ENCODE measurements around the gene SLC39A11. TPM values are rescaled to one million over a fixed set of nuclear protein-coding genes. Genes with fewer than 3 reads are reported as not detected.

SLC39A11 gene
- total RNA-seq, 1 donor from 2014 or later = 34.8 TPM

DNA sequence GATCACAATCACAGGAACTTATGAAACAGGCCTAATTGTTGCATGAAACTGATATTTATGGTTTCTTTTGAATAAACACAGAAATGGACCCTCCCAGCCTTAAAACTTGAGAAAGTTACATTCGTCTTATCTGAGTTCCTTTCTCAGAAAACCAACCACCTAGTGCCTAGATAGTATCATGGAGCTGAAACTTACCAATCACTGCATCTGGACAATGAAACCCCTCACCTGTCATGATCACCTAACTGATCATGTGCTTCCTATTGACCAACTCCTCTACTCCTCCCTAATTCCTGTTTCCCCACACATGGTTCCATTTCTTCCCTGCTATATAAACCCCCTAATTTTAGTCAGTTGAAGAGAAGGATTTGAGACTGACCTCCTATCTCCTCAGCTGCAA is 216.1 kb downstream of the SLC39A11 start:
- DNase-seq (no peak), ATAC-seq (ENCODE audit: low read depth) (no peak)
- Mint-ChIP-seq H3K4me3 (no peak overlapping the region), H3K27ac (no peak overlapping the region), H3K9me3 (peaks cover 27% of the 10 kb centered on the region), H3K4me1 (no peaks in the 10 kb centered on the region), H3K27me3 (no peaks in the 10 kb centered on the region), H3K36me3 (ENCODE audit: low read depth) (peaks cover 66% of the 10 kb centered on the region)
- POLR2A ChIA-PET = no interaction called here
- intact Hi-C loops (cut with micrococcal nuclease) = no loop called here
- TF ChIP-seq, protein P1, sequence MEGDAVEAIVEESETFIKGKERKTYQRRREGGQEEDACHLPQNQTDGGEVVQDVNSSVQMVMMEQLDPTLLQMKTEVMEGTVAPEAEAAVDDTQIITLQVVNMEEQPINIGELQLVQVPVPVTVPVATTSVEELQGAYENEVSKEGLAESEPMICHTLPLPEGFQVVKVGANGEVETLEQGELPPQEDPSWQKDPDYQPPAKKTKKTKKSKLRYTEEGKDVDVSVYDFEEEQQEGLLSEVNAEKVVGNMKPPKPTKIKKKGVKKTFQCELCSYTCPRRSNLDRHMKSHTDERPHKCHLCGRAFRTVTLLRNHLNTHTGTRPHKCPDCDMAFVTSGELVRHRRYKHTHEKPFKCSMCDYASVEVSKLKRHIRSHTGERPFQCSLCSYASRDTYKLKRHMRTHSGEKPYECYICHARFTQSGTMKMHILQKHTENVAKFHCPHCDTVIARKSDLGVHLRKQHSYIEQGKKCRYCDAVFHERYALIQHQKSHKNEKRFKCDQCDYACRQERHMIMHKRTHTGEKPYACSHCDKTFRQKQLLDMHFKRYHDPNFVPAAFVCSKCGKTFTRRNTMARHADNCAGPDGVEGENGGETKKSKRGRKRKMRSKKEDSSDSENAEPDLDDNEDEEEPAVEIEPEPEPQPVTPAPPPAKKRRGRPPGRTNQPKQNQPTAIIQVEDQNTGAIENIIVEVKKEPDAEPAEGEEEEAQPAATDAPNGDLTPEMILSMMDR (IDR thresholded peaks at IDR 0.05) = no peak
- CTCF ChIA-PET = no interaction called here

DNA sequence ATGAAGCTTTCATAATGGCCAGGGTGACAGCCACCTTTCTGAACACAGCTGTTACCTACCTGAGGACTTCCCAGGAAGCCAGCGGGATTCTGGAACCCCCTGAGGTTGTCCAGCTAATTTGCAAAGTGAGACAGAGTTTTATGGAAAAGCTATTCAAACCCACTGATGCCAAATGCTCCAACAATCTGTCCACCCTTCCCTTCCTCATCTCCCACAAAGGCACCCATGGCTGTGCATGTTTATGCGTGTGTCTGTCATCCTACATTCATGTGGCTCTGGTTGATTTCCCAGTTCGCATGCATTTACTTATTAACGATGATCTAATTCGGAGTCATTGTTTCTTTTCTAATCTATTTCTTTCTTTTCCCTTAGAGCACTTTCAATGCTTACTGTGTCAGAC is 217.1 kb downstream of the SLC39A11 start:
- Mint-ChIP-seq H3K4me3 (no peak overlapping the region), H3K27me3 (no peaks in the 10 kb centered on the region), H3K36me3 (ENCODE audit: low read depth) (peaks cover 65% of the 10 kb centered on the region), H3K27ac (no peak overlapping the region), H3K4me1 (no peaks in the 10 kb centered on the region), H3K9me3 (peaks cover 26% of the 10 kb centered on the region)
- POLR2A ChIA-PET = no interaction called here
- TF ChIP-seq, protein P1 (IDR thresholded peaks at IDR 0.05) = no peak
- CTCF ChIA-PET = no interaction called here
- intact Hi-C loops (cut with micrococcal nuclease) = no loop called here
- ATAC-seq (ENCODE audit: low read depth) = no peak
- no peak for DNase-seq

- intact Hi-C loops (cut with micrococcal nuclease) = no loop called here
- ChIA-PET CTCF (no interaction called here), POLR2A (no interaction called here)
- Mint-ChIP-seq H3K4me1 (no peaks in the 10 kb centered on the region), H3K36me3 (ENCODE audit: low read depth) (peaks cover 41% of the 10 kb centered on the region), H3K4me3 (no peak overlapping the region), H3K9me3 (peaks cover 14% of the 10 kb centered on the region), H3K27me3 (no peaks in the 10 kb centered on the region), H3K27ac (no peak overlapping the region)
- no peak for DNase-seq
- ATAC-seq (ENCODE audit: low read depth) = no peak
- TF ChIP-seq, protein P1 (IDR thresholded peaks at IDR 0.05) = no peak
Observed at GRCh38 chr17:72872396-72872795, 220.1 kb downstream of the SLC39A11 start.

GRCh38 chr17:72870367-72870985 is 222.0 kb downstream of the SLC39A11 start:
- Mint-ChIP-seq H3K27me3 (no peaks in the 10 kb centered on the region), H3K9me3 (peaks cover 3% of the 10 kb centered on the region), H3K36me3 (ENCODE audit: low read depth) (peaks cover 24% of the 10 kb centered on the region), H3K4me1 (no peaks in the 10 kb centered on the region), H3K4me3 (no peak overlapping the region), H3K27ac (no peak overlapping the region)
- DNase-seq (no peak), ATAC-seq (ENCODE audit: low read depth) (no peak)
- intact Hi-C loops (cut with micrococcal nuclease) = no loop called here
- ChIA-PET POLR2A (interaction anchor here (0.5 kb wide), 1 partner anchor 283 kb away, joined by 3 read pairs; no protein-coding TSS in a partner anchor), CTCF (no interaction called here)
- TF ChIP-seq, protein P1 (IDR thresholded peaks at IDR 0.05) = no peak

- no peak overlapping the region for H3K4me3 Mint-ChIP-seq
- DNase-seq (no peak), ATAC-seq (ENCODE audit: low read depth) (no peak)
- no peaks in the 10 kb centered on the region for H3K4me1 Mint-ChIP-seq
- ChIA-PET CTCF (no interaction called here), POLR2A (no interaction called here)
- peaks cover 17% of the 10 kb centered on the region for H3K36me3 Mint-ChIP-seq (ENCODE audit: low read depth)
- H3K9me3 Mint-ChIP-seq = no peaks in the 10 kb centered on the region
- H3K27me3 Mint-ChIP-seq = no peaks in the 10 kb centered on the region
- intact Hi-C loops (cut with micrococcal nuclease) = no loop called here
- TF ChIP-seq, protein P1 (IDR thresholded peaks at IDR 0.05) = no peak
- no peak overlapping the region for H3K27ac Mint-ChIP-seq
Observed at GRCh38 chr17:72869630-72870029, 222.9 kb downstream of the SLC39A11 start.
